CD14-positive monocyte (primary cell): ENCODE data around the gene SLC35F5. TPM values are rescaled to one million over a fixed set of nuclear protein-coding genes. Genes with fewer than 3 reads are reported as not detected.
"Not testable (repeated sequence)": the region's sequence is repeated elsewhere in the genome, so short reads cannot be mapped to it uniquely, and the experiment has no call there.

Experiments
- DNase-seq, 3 donors: peaks; one replicate each; pipeline ENCODE4 v3.0.0-alpha.2; 2011 to 2022
- H2AFZ ChIP-seq: 2 replicates; pipeline ENCODE4 v1.6.0; 2012; ENCODE audit warnings: mild to moderate bottlenecking, low read depth, low read length, inconsistent platforms; ENCODE audit not compliant: insufficient read depth, poor library complexity, severe bottlenecking
- H3K27ac ChIP-seq, 2 donors: 1 replicate in 1 of 2; 2 replicates in 1 of 2; pipeline ENCODE4 v1.5.1; 2012 to 2013; ENCODE audit warnings: low read length in 2 of 2, control low read depth in 1 of 2, inconsistent platforms in 1 of 2, low read depth in 1 of 2, mild to moderate bottlenecking in 1 of 2
- H3K27me3 ChIP-seq, 2 donors: one replicate each; pipeline versions ENCODE4 v1.6.0 to v1.6.1; 2011 to 2013; ENCODE audit warnings: low read length in 2 of 2; ENCODE audit not compliant: control insufficient read depth in 2 of 2, insufficient read depth in 2 of 2
- H3K36me3 ChIP-seq, 2 donors: replicated peaks in 1 of 2; 1 replicate in 1 of 2; 2 replicates in 1 of 2; pipeline versions ENCODE4 v1.5.1 to v1.6.1; 2012 to 2013; ENCODE audit warnings: low read length in 2 of 2, control low read depth in 1 of 2, inconsistent platforms in 1 of 2, mild to moderate bottlenecking in 1 of 2; ENCODE audit not compliant: insufficient read depth in 2 of 2, control insufficient read depth in 1 of 2
- H3K4me1 ChIP-seq, 2 donors: 1 replicate in 1 of 2; 2 replicates in 1 of 2; pipeline versions ENCODE4 v1.5.1 to v1.6.1; 2012 to 2013; ENCODE audit warnings: low read length in 2 of 2, control low read depth in 1 of 2, inconsistent platforms in 1 of 2, mild to moderate bottlenecking in 1 of 2, moderate library complexity in 1 of 2; ENCODE audit not compliant: insufficient read depth in 2 of 2, control insufficient read depth in 1 of 2
- H3K4me2 ChIP-seq: replicated peaks from 2 replicates; pipeline ENCODE3; 2012; ENCODE audit warnings: low read length, moderate library complexity, mild to moderate bottlenecking; ENCODE audit not compliant: poor library complexity, severe bottlenecking; ENCODE audit errors: extremely low read depth
- H3K4me3 ChIP-seq, 3 experiments: fragments of 200-600 bp in 1 of 3; sonication (generic) in 1 of 3; replicated peaks in 1 of 3; 1 replicate in 2 of 3; 2 replicates in 1 of 3; pipeline ENCODE4 v1.5.1; 2011 to 2013; ENCODE audit warnings: low read length in 3 of 3, mild to moderate bottlenecking in 3 of 3, control low read depth in 2 of 3, low read depth in 2 of 3, inconsistent platforms in 1 of 3, moderate library complexity in 1 of 3
- H3K79me2 ChIP-seq: 2 replicates; pipeline ENCODE4 v1.6.0; 2012; ENCODE audit warnings: mild to moderate bottlenecking, control low read depth, inconsistent platforms, low read length, moderate library complexity; ENCODE audit not compliant: insufficient read depth
- H3K9ac ChIP-seq: 2 replicates; pipeline ENCODE4 v1.6.0; 2017; ENCODE audit warnings: low read length, mild to moderate bottlenecking; ENCODE audit not compliant: insufficient read depth, poor library complexity, severe bottlenecking
- H3K9me3 ChIP-seq, 2 donors: replicated peaks in 1 of 2; 1 replicate in 1 of 2; 2 replicates in 1 of 2; pipeline versions ENCODE4 v1.5.1 to v1.6.1; 2012 to 2013; ENCODE audit warnings: low read length in 2 of 2, control low read depth in 1 of 2; ENCODE audit not compliant: control insufficient read depth in 1 of 2, insufficient read depth in 1 of 2
- H4K20me1 ChIP-seq: 2 replicates; pipeline ENCODE4 v1.6.0; 2012; ENCODE audit warnings: mild to moderate bottlenecking, low read length, control low read depth, moderate library complexity; ENCODE audit not compliant: insufficient read depth
- H3K27ac Mint-ChIP-seq, 7 donors: one replicate each; pipeline ENCODE4 v1.8.0; 2020; ENCODE audit warnings: mild to moderate bottlenecking in 7 of 7, mixed read lengths in 7 of 7, moderate library complexity in 6 of 7, inconsistent platforms in 2 of 7
- H3K27me3 Mint-ChIP-seq, 3 donors: one replicate each; pipeline ENCODE4 v1.8.0; 2021 to 2022; ENCODE audit warnings: low read depth in 3 of 3, mild to moderate bottlenecking in 3 of 3, mixed read lengths in 3 of 3, moderate library complexity in 3 of 3, inconsistent platforms in 1 of 3
- H3K36me3 Mint-ChIP-seq, 2 donors: one replicate each; pipeline ENCODE4 v1.8.0; 2020; ENCODE audit warnings: mixed read lengths in 2 of 2, inconsistent platforms in 1 of 2, mild to moderate bottlenecking in 1 of 2
- H3K4me1 Mint-ChIP-seq: one replicate; pipeline ENCODE4 v1.8.0; 2020; ENCODE audit warnings: mild to moderate bottlenecking, mixed read lengths
- H3K4me3 Mint-ChIP-seq, 2 donors: one replicate each; pipeline ENCODE4 v1.8.0; 2020; ENCODE audit warnings: mild to moderate bottlenecking in 2 of 2, mixed read lengths in 2 of 2, moderate library complexity in 1 of 2
- H3K9me3 Mint-ChIP-seq, 7 donors: one replicate each; pipeline ENCODE4 v1.8.0; 2020 to 2022; ENCODE audit warnings: mixed read lengths in 7 of 7, mild to moderate bottlenecking in 6 of 7, moderate library complexity in 6 of 7, inconsistent platforms in 2 of 7
- WGBS: methylation state at CpG from one replicate; pipeline ENCODE4 v1.1.5; 2013; ENCODE audit warnings: missing lambda C conversion rate; ENCODE audit not compliant: insufficient coverage; 5-methylcytosine and 5-hydroxymethylcytosine counted together
- intact Hi-C, 2 donors: fragments of 100-400 bp; cut with micrococcal nuclease; formaldehyde crosslinking; loops; one replicate each; pipeline versions ENCODE4 v1.15.0 to v1.15.1; 2023
- polyA plus RNA-seq, 3 donors: library from polyadenylated mRNA; depleted of rRNA in 1 of 3; unstranded in 2 of 3; stranded (reverse) in 1 of 3; fragments of 300-500 nt in 2 of 3; fragments of >200 nt in 1 of 3; fragmentation: Illumina TruSeq in 2 of 3; gene quantifications; 1 replicate in 2 of 3; 2 replicates in 1 of 3; pipeline ENCODE4 v1.2.3, GENCODE V29; 2012 to 2021
- small RNA-seq: library from RNA; depleted of rRNA; stranded (forward); fragments of <200 nt; gene quantifications from one replicate; pipeline ENCODE3, GENCODE V24; 2012; ENCODE audit warnings: low read depth; ENCODE audit not compliant: insufficient read length

The SLC35F5 gene
- polyA plus RNA-seq, 3 donors: 11.7 to 18.2 (median 13.6) TPM

DNA sequence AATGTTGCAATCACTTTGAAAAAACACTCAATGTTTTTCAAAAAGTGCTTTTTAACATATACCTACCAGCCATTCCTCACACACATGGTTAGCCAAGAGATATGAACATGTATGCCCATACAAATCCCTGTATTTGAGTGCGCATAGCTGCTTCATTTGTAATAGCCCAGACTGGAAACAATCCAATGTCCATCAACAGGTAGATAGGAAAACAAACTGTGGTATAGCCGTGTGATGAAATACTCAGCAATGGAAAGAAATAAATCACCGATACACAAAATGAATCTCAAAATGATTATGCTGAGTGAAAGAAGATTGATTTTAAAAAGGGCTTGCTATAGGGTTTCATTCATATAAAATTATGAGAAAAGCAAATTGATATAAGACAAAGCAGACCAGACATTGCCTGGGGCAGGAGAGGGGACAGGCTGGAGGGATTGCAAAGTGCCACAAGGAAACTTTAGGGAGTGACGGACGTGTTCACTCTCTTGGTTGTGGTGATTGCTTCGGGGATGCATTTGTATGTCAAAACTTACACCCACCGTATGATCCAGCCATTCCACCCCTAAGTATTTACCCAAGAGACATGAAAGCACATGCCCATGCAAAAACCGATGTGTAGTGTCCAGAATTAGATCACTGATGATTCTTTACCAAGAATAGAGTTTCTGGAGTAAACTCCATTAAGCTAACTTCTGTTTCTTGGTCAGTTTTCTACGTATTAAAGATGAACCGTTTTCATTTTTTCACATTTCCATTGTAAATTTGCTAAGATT, 93.0 kb downstream of the SLC35F5 start:
- H3K27me3 ChIP-seq, H3K9me3 ChIP-seq, H3K4me3 Mint-ChIP-seq, intact Hi-C loops, H4K20me1 ChIP-seq, H3K4me1 ChIP-seq, H3K27ac ChIP-seq, H3K9ac ChIP-seq, H3K36me3 ChIP-seq, H3K4me1 Mint-ChIP-seq, H3K79me2 ChIP-seq, H3K4me3 ChIP-seq, H3K36me3 Mint-ChIP-seq, H2AFZ ChIP-seq, DNase-seq, H3K9me3 Mint-ChIP-seq, H3K27me3 Mint-ChIP-seq, H3K27ac Mint-ChIP-seq, H3K4me2 ChIP-seq: not testable (repeated sequence)
- no CpG with 5 or more reads among the region's 10 CpGs for WGBS

Small RNAs within 50 kb of the gene (small RNA-seq; reads per million reads assigned to genes)
- gene MIR4782 (not detected), gene RNU6-744P (not detected)

Other genes starting within 250 kb of the SLC35F5 start
- gene RABL2A, start 129.4 kb downstream of the SLC35F5 start, polyA plus RNA-seq: 10 to 100 TPM in 1 of 3 donors, 1 to 10 TPM in 2; 4.3 to 15.6 (median 5.1) TPM
- 100 to 1,000 TPM; 103 to 557 (median 464) TPM for gene ACTR3, start 133.4 kb upstream of the SLC35F5 start, polyA plus RNA-seq